Osteoblast (primary cell): ENCODE results near the gene TLCD3B. TPM values are rescaled to one million over a fixed set of nuclear protein-coding genes. Genes with fewer than 3 reads are reported as not detected.
"Not testable (repeated sequence)": the region's sequence is repeated elsewhere in the genome, so short reads cannot be mapped to it uniquely, and the experiment has no call there.

Source experiments
- DNase-seq: peaks from one replicate; pipeline ENCODE4 v3.0.0; 2011; ENCODE audit warnings: low spot score, mixed read lengths; ENCODE audit not compliant: insufficient read length; ENCODE audit errors: missing footprints
- H2AFZ ChIP-seq: 2 replicates; pipeline ENCODE4 v1.6.0; 2011; ENCODE audit warnings: mild to moderate bottlenecking, low read length
- H3K27ac ChIP-seq: 2 replicates; pipeline ENCODE4 v1.5.1; 2011; ENCODE audit warnings: mild to moderate bottlenecking, low read depth, low read length, moderate library complexity
- H3K27me3 ChIP-seq: 2 replicates; pipeline ENCODE4 v1.6.0; 2012; ENCODE audit warnings: mild to moderate bottlenecking, control low read depth, inconsistent platforms, low read length, moderate library complexity; ENCODE audit not compliant: insufficient read depth
- H3K36me3 ChIP-seq: 2 replicates; pipeline ENCODE4 v1.5.1; 2011; ENCODE audit warnings: mild to moderate bottlenecking, low read length, control low read depth, moderate library complexity; ENCODE audit not compliant: insufficient read depth
- H3K4me1 ChIP-seq: 2 replicates; pipeline ENCODE4 v1.5.1; 2011; ENCODE audit warnings: mild to moderate bottlenecking, low read length, control low read depth, moderate library complexity; ENCODE audit not compliant: insufficient read depth
- H3K4me2 ChIP-seq: 2 replicates; pipeline ENCODE4 v1.6.0; 2011; ENCODE audit warnings: mild to moderate bottlenecking, low read length; ENCODE audit not compliant: insufficient read depth
- H3K4me3 ChIP-seq: fragments of 200-600 bp; sonication (generic); 3 replicates; pipeline ENCODE4 v1.5.1; 2012; ENCODE audit warnings: mild to moderate bottlenecking, low read length, inconsistent platforms; ENCODE audit not compliant: insufficient read depth
- H3K79me2 ChIP-seq: 2 replicates; pipeline ENCODE4 v1.6.0; 2012; ENCODE audit warnings: mild to moderate bottlenecking, low read length, control low read depth, inconsistent platforms; ENCODE audit not compliant: insufficient read depth
- H3K9me3 ChIP-seq: 2 replicates; pipeline ENCODE4 v1.5.1; 2011; ENCODE audit warnings: low read depth, low read length, control low read depth
- H4K20me1 ChIP-seq: 2 replicates; pipeline ENCODE4 v1.6.0; 2012; ENCODE audit warnings: mild to moderate bottlenecking, low read length, control low read depth; ENCODE audit not compliant: insufficient read depth
- total RNA-seq: library from RNA; depleted of rRNA; stranded (reverse); fragments of >200 nt; gene quantifications from 2 replicates; pipeline ENCODE4 v1.2.3, GENCODE V29; 2012
- TF ChIP-seq, protein P1 (sequence below): IDR thresholded peaks from 2 replicates; pipeline ENCODE4 v1.5.1; 2011; ENCODE audit warnings: mild to moderate bottlenecking, low read depth, low read length, moderate library complexity; ENCODE audit errors: extremely low read depth

TLCD3B gene
- total RNA-seq, 1 donor: 0.36 TPM

DNA sequence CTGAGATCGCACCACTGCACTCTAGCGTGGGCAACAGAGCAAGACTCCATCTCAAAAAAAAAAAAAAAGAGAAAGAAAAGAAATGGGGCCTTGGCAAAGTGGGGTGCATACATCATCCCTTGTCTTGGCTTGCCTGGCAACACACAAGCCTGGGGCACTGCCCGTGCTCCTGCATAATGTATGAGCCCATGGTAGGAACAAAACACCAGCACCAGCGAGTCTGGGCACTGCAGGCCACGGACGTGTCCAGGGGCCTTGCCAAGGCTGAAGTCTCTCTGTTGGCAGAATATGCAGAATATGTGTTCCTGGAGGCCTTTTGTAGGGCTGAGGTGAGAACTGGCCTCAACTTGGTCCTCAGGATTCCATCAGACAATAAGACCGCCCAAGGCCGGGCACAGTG is 18.8 kb upstream of the TLCD3B start:
- Histone ChIP-seq H3K4me3 (no peak overlapping the region), H3K36me3 (no peaks in the 10 kb centered on the region), H3K4me2 (no peak overlapping the region), H3K27ac (no peak overlapping the region), H3K79me2 (peaks cover 10% of the 10 kb centered on the region), H3K27me3 (no peaks in the 10 kb centered on the region), H3K9me3 (no peaks in the 10 kb centered on the region), H4K20me1 (no peaks in the 10 kb centered on the region), H3K4me1 (peaks cover 23% of the 10 kb centered on the region), H2AFZ (no peak overlapping the region)
- TF ChIP-seq, protein P1, sequence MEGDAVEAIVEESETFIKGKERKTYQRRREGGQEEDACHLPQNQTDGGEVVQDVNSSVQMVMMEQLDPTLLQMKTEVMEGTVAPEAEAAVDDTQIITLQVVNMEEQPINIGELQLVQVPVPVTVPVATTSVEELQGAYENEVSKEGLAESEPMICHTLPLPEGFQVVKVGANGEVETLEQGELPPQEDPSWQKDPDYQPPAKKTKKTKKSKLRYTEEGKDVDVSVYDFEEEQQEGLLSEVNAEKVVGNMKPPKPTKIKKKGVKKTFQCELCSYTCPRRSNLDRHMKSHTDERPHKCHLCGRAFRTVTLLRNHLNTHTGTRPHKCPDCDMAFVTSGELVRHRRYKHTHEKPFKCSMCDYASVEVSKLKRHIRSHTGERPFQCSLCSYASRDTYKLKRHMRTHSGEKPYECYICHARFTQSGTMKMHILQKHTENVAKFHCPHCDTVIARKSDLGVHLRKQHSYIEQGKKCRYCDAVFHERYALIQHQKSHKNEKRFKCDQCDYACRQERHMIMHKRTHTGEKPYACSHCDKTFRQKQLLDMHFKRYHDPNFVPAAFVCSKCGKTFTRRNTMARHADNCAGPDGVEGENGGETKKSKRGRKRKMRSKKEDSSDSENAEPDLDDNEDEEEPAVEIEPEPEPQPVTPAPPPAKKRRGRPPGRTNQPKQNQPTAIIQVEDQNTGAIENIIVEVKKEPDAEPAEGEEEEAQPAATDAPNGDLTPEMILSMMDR: no peak
- DNase-seq: peak; percentile 29

DNA sequence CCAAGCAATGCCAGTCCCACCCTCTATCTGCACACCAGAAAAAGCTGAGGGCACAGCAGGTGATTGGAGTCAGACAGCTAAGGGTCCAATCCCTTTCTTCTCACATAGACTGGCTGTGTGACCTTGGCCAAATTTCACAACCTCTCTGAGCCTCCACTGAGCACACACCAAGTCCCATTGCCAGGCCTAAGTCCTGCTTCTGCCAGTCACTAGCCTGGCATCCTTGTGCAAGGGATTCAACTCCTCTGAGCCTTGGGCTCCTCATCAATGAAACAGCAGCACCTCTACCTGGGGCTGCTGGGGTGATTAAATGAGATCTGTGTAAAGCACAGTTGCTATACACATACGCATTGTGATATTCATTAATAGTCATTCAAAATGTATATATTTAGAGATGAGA is 15.5 kb upstream of the TLCD3B start:
- no peak overlapping the region for H3K4me3 ChIP-seq
- H3K36me3 ChIP-seq: no peaks in the 10 kb centered on the region
- TF ChIP-seq, protein P1: no peak
- no peaks in the 10 kb centered on the region for H3K27me3 ChIP-seq
- H3K4me1 ChIP-seq: peaks cover 5% of the 10 kb centered on the region
- H3K79me2 ChIP-seq: no peaks in the 10 kb centered on the region
- H4K20me1 ChIP-seq: no peaks in the 10 kb centered on the region
- H3K4me2 ChIP-seq: no peak overlapping the region
- DNase-seq: peak; percentile 32
- no peak overlapping the region for H2AFZ ChIP-seq
- H3K27ac ChIP-seq: no peak overlapping the region
- no peaks in the 10 kb centered on the region for H3K9me3 ChIP-seq

DNA sequence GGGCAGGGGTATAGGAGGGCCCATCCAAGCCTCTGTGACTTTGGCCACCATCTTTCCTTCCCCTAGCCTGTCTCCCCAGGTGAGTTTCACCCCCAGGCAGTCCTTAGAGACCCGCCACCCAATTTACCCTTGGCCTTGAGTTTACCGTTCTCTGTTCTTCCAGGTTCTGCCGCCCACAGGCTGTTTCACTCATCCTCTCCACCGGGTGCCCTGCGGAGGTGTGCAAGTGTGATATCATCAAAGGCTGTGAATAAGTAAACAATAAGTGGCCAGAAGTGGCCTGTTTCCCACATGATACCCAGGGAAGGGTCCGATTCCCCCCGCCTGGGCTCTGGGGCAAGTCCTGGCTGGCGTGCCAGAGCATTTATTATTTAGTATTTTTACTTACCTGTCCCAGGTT is 15.1 kb upstream of the TLCD3B start:
- Histone ChIP-seq H3K4me1 (peaks cover under 1% of the 10 kb centered on the region), H3K36me3 (no peaks in the 10 kb centered on the region), H3K4me3 (no peak overlapping the region), H3K27ac (no peak overlapping the region), H3K4me2 (no peak overlapping the region), H3K79me2 (no peaks in the 10 kb centered on the region), H2AFZ (no peak overlapping the region), H3K9me3 (no peaks in the 10 kb centered on the region), H4K20me1 (no peaks in the 10 kb centered on the region), H3K27me3 (no peaks in the 10 kb centered on the region)
- TF ChIP-seq, protein P1: no peak
- DNase-seq: no peak

DNA sequence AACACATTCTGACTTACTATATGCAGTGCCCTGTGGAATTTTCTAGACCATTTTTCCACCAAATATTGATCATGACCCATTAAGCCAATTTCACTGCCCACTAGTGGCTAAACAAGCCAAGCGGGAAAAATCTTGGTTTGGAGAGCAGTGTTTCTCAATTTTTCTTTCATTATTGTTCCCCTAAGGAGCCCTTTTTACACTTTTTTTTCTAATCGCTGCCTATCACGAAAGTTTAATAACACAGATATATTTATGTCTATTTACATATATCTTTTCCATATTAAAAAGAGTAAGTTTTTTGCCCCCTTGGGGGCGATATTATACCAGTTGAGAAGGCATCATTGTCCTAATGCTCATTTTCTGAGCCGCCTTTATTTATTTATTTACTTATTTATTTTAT is 10.8 kb upstream of the TLCD3B start:
- TF ChIP-seq, protein P1: peak; percentile 51
- DNase-seq: peak; percentile 59
- no peaks in the 10 kb centered on the region for H3K79me2 ChIP-seq

DNA sequence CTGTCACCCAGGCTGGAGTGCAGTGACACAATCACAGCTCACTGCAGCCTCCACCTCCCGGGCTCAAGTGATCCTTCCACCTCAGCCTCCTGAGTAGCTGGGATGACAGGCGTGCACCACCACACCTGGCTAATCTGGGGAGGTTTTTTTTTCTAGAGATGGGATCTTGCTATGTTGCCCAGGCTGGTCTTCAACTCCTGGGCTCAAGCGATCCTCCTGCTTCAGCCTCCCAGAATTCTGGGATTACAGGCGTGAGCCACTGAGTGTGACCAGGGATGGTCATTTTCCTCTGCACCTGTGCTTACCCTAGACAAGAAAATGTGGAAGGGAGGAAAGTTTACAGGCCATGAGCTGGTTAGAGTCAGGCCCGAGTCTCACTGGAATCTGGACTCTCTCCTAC is 9.6 kb upstream of the TLCD3B start:
- H3K36me3 ChIP-seq, H3K4me1 ChIP-seq, H3K9me3 ChIP-seq, H3K4me3 ChIP-seq, H3K79me2 ChIP-seq, H4K20me1 ChIP-seq, DNase-seq, H2AFZ ChIP-seq, H3K4me2 ChIP-seq, H3K27ac ChIP-seq, H3K27me3 ChIP-seq: not testable (repeated sequence)

More for the DNA sequence above, 10.8 kb upstream of the TLCD3B start:
- Histone ChIP-seq H3K27ac (no peak overlapping the region), H3K36me3 (no peaks in the 10 kb centered on the region), H3K4me2 (no peak overlapping the region), H3K4me3 (no peak overlapping the region), H3K9me3 (no peaks in the 10 kb centered on the region), H3K4me1 (no peaks in the 10 kb centered on the region), H3K27me3 (no peaks in the 10 kb centered on the region), H4K20me1 (no peaks in the 10 kb centered on the region), H2AFZ (no peak overlapping the region)
